ENCODE measurements around the gene AQP12B. TPM values are rescaled to one million over a fixed set of nuclear protein-coding genes. Genes with fewer than 3 reads are reported as not detected.

AQP12B gene
- total and polyA plus RNA-seq, 9 of the 15 experiments (the other 6 are each of a cell fraction or from before 2014, with no cell fraction given) = not detected

GRCh38 chr2:240631548-240632305 lies 51.0 kb downstream of the AQP12B start:
- no TSS peak for BruUV-seq (replicated peaks)
- no peak overlapping the region for H3K27ac ChIP-seq (ENCODE audit: extremely low read depth, low read depth, low read length)
- TF ChIP-seq CBX5 (IDR thresholded peaks at IDR 0.05; ENCODE audit: borderline replicate concordance, low read depth) (no peak), HDAC1 (IDR thresholded peaks at IDR 0.05) (no peak), SRSF9 (IDR thresholded peaks at IDR 0.05; ENCODE audit: borderline replicate concordance, low read depth, low read length) (no peak), RBFOX2 (IDR thresholded peaks at IDR 0.05; ENCODE audit: low read depth, low read length) (no peak), RBM14 (IDR thresholded peaks at IDR 0.05; ENCODE audit: borderline replicate concordance, insufficient read depth, low read depth, low read length) (no peak), ZNF449 (CRISPR knock-in tag; IDR thresholded peaks at IDR 0.05) (no peak), ELF4 (CRISPR knock-in tag; IDR thresholded peaks at IDR 0.05) (no peak), RBM34 (IDR thresholded peaks at IDR 0.05; ENCODE audit: borderline replicate concordance, insufficient read depth, low read length) (no peak), HDAC3 (IDR thresholded peaks at IDR 0.05; ENCODE audit: borderline replicate concordance, partially characterized antibody) (no peak), C11orf30 (IDR thresholded peaks at IDR 0.05; ENCODE audit: low read depth) (no peak)
- TF ChIP-seq, protein P1, sequence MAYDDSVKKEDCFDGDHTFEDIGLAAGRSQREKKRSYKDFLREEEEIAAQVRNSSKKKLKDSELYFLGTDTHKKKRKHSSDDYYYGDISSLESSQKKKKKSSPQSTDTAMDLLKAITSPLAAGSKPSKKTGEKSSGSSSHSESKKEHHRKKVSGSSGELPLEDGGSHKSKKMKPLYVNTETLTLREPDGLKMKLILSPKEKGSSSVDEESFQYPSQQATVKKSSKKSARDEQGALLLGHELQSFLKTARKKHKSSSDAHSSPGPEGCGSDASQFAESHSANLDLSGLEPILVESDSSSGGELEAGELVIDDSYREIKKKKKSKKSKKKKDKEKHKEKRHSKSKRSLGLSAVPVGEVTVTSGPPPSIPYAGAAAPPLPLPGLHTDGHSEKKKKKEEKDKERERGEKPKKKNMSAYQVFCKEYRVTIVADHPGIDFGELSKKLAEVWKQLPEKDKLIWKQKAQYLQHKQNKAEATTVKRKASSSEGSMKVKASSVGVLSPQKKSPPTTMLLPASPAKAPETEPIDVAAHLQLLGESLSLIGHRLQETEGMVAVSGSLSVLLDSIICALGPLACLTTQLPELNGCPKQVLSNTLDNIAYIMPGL (CRISPR knock-in tag; IDR thresholded peaks at IDR 0.05) = no peak
- DNase-seq (ENCODE audit: extremely low read depth in 1 of 4, low spot score in 3 of 4) = no peak
- H3K4me1 ChIP-seq (replicated peaks in 1 of 2; ENCODE audit: control insufficient read depth in 2 of 2, insufficient read depth in 2 of 2, low read length in 2 of 2) = peaks cover 0 to 4% of the 10 kb centered on the region in 2 experiments; a peak in 2 of 5 replicates
- H2AFZ ChIP-seq (ENCODE audit: low read depth, low read length) = no peak overlapping the region
- no peaks in the 10 kb centered on the region for H3K36me3 ChIP-seq (ENCODE audit: control insufficient read depth, insufficient read depth, low read length)
- FAIRE-seq = no peak
- CTCF ChIA-PET (ENCODE audit: low intra/inter-chr PET ratio) = no interaction called here
- H3K79me2 ChIP-seq (ENCODE audit: control insufficient read depth, insufficient read depth, low read length) = no peaks in the 10 kb centered on the region
- H3K9me3 ChIP-seq (replicated peaks; ENCODE audit: control insufficient read depth, insufficient read depth, low read depth, low read length) = 0 out of 2 replicates have a peak, but pooled peaks cover 1% of the 10 kb centered on the region
- intact Hi-C loops (cut with micrococcal nuclease) = no loop called here
- WGBS (ENCODE audit: insufficient coverage, low coverage, missing lambda C conversion rate) = 14% methylated on average over 9 of the region's 11 CpGs
- no peak overlapping the region for H3K4me3 ChIP-seq
- POLR2A ChIA-PET = no interaction called here
- H3K9me1 ChIP-seq (ENCODE audit: control insufficient read depth, insufficient read depth, low read length) = no peaks in the 10 kb centered on the region
- in situ Hi-C loops (cut with MboI) = no loop called here
- no peak for ATAC-seq
- H3K27me3 ChIP-seq (ENCODE audit: control insufficient read depth in 2 of 2, insufficient read depth in 2 of 2, low read length in 2 of 2) = peaks cover 0 to 16% of the 10 kb centered on the region in 2 experiments; a peak in 2 of 5 replicates
- no peaks in the 10 kb centered on the region for H4K20me1 ChIP-seq (replicated peaks; ENCODE audit: control insufficient read depth, insufficient read depth, low read length)
- H3K9ac ChIP-seq (ENCODE audit: insufficient read depth in 1 of 2, low read depth in 2 of 2, low read length in 2 of 2) = no peak overlapping the region
- H3K4me2 ChIP-seq (ENCODE audit: insufficient read depth, low read length) = no peak overlapping the region
